ENCODE measurements around the gene ARHGAP33. TPM values are rescaled to one million over a fixed set of nuclear protein-coding genes. Genes with fewer than 3 reads are reported as not detected.

Gene ARHGAP33
- total and polyA plus RNA-seq, 2 donors (not counting 3 experiments of a cell fraction or from before 2014, with no cell fraction given), result 11.0 to 18.4 TPM

DNA sequence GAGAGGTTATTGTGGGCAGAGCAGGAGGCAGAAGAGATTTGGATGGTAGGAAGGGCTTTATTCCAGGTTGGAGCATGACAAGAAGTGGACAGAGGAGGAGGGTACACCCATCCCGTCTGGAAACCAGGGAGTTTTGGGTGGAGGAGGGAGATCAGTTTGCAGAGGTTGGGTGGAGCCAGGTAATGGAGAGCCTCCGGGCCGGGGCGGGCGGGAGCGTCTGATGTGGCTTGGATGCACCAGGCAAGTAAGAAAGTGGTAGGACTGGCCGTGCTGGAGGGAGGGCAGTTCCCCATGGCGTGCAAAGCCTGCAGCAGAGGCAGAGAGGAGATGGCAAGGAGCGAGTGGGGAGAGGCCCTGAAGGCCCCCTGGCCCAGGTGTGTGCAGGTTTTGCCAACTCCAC lies 44.0 kb upstream of the ARHGAP33 start:
- H3K27ac ChIP-seq (ENCODE audit: insufficient read depth, low read depth, low read length), result no peak overlapping the region
- H3K9me1 ChIP-seq (replicated peaks; ENCODE audit: control insufficient read depth, extremely low read depth, insufficient read depth, low read length), result no peaks in the 10 kb centered on the region
- H3K27me3 ChIP-seq (ENCODE audit: control insufficient read depth in 2 of 2, insufficient read depth in 2 of 2, low read length in 2 of 2), result no peaks in the 10 kb centered on the region
- H3K36me3 ChIP-seq (ENCODE audit: control insufficient read depth in 2 of 2, extremely low read depth in 1 of 2, insufficient read depth in 2 of 2, low read length in 2 of 2), result peaks cover 17 to 70% of the 10 kb centered on the region in 2 experiments
- DNase-seq (ENCODE audit: low read depth, low spot score) (no peak), FAIRE-seq (no peak)
- no peak overlapping the region for H3K9ac ChIP-seq (replicated peaks; ENCODE audit: extremely low read depth, insufficient read depth, low read length)
- CTCF ChIA-PET, result no interaction called here
- H4K20me1 ChIP-seq (replicated peaks; ENCODE audit: control insufficient read depth, extremely low read depth, insufficient read depth, low read length), result no peaks in the 10 kb centered on the region
- H3K4me3 ChIP-seq (replicated peaks in 1 of 3; ENCODE audit: insufficient read depth in 1 of 3, low read depth in 1 of 3, low read length in 3 of 3), result no peak overlapping the region
- no peaks in the 10 kb centered on the region for H3K9me3 ChIP-seq (replicated peaks; ENCODE audit: control insufficient read depth, insufficient read depth, low read length)
- intact Hi-C loops (cut with micrococcal nuclease), result no loop called here
- POLR2A ChIA-PET, result no interaction called here
- TF ChIP-seq POLR2AphosphoS5 (IDR thresholded peaks at IDR 0.05; ENCODE audit: insufficient read depth, low read depth, low read length) (no peak), EZH2 (IDR thresholded peaks at IDR 0.05; ENCODE audit: borderline replicate concordance, low read depth, low read length, severe bottlenecking) (no peak), FOS (IDR thresholded peaks at IDR 0.05; ENCODE audit: borderline replicate concordance, insufficient read depth, low read length) (no peak), GATA2 (IDR thresholded peaks at IDR 0.05; ENCODE audit: insufficient read depth, insufficient read length, low read depth, low read length) (no peak), POLR2A (IDR thresholded peaks at IDR 0.05; ENCODE audit: low read depth, low read length) (no peak), MYC (IDR thresholded peaks at IDR 0.05; ENCODE audit: low read depth, low read length) (no peak), JUN (IDR thresholded peaks at IDR 0.05; ENCODE audit: borderline replicate concordance, insufficient read depth, insufficient read length, low read depth) (no peak)
- TF ChIP-seq, protein P1, sequence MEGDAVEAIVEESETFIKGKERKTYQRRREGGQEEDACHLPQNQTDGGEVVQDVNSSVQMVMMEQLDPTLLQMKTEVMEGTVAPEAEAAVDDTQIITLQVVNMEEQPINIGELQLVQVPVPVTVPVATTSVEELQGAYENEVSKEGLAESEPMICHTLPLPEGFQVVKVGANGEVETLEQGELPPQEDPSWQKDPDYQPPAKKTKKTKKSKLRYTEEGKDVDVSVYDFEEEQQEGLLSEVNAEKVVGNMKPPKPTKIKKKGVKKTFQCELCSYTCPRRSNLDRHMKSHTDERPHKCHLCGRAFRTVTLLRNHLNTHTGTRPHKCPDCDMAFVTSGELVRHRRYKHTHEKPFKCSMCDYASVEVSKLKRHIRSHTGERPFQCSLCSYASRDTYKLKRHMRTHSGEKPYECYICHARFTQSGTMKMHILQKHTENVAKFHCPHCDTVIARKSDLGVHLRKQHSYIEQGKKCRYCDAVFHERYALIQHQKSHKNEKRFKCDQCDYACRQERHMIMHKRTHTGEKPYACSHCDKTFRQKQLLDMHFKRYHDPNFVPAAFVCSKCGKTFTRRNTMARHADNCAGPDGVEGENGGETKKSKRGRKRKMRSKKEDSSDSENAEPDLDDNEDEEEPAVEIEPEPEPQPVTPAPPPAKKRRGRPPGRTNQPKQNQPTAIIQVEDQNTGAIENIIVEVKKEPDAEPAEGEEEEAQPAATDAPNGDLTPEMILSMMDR (IDR thresholded peaks at IDR 0.05; ENCODE audit: extremely low read depth in 1 of 2, insufficient read depth in 1 of 2, low read depth in 1 of 2, low read length in 2 of 2), result no peak
- TF ChIP-seq, protein P2, sequence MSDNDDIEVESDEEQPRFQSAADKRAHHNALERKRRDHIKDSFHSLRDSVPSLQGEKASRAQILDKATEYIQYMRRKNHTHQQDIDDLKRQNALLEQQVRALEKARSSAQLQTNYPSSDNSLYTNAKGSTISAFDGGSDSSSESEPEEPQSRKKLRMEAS (IDR thresholded peaks at IDR 0.05; ENCODE audit: insufficient read depth, insufficient read length), result no peak
- H3K4me1 ChIP-seq (ENCODE audit: control insufficient read depth, extremely low read depth, insufficient read depth, low read length), result no peaks in the 10 kb centered on the region
- H3K79me2 ChIP-seq (ENCODE audit: control insufficient read depth, insufficient read depth, low read length), result no peaks in the 10 kb centered on the region
- BruUV-seq (replicated peaks), result no TSS peak
- dilution Hi-C loops (cut with MboI; ENCODE audit: extremely low pct_ligation_motif_present, low sequenced_read_pairs), result no loop called here
- H3K4me2 ChIP-seq (ENCODE audit: insufficient read depth, low read length), result no peak overlapping the region
- H2AFZ ChIP-seq (ENCODE audit: low read depth, low read length), result no peak overlapping the region

Measured in endothelial cell of umbilical vein (primary cell).